Retinal pigment epithelial cell (primary cell): ENCODE measurements around the gene B4GALNT2.

Experiments used
- DNase-seq: peaks from one replicate; pipeline ENCODE4 v3.0.0-alpha.2; 2010; ENCODE audit warnings: low read depth
- H3K4me3 ChIP-seq: 2 replicates; pipeline ENCODE4 v1.5.1; 2011; ENCODE audit warnings: mild to moderate bottlenecking, low read length, control low read depth, moderate library complexity
- CTCF ChIP-seq: conservative IDR thresholded peaks from 2 replicates; pipeline ENCODE4 v1.5.1; 2011; ENCODE audit warnings: low read depth, low read length, control low read depth, inconsistent platforms

B4GALNT2 gene

GRCh38 chr17:49200423-49201083 is 68.0 kb downstream of the B4GALNT2 start:
- H3K4me3 ChIP-seq: no peak overlapping the region
- TF ChIP-seq CTCF: no peak
- no peak for DNase-seq

GRCh38 chr17:49201481-49201927 is 68.9 kb downstream of the B4GALNT2 start:
- H3K4me3 ChIP-seq: no peak overlapping the region
- no peak for DNase-seq
- no peak for TF ChIP-seq CTCF

GRCh38 chr17:49203796-49204195 is 71.2 kb downstream of the B4GALNT2 start:
- no peak for DNase-seq
- no peak for TF ChIP-seq CTCF
- H3K4me3 ChIP-seq: no peak overlapping the region

- no peak overlapping the region for H3K4me3 ChIP-seq
- TF ChIP-seq CTCF: no peak
- DNase-seq: no peak
Measured at GRCh38 chr17:49204516-49204915, 71.9 kb downstream of the B4GALNT2 start.

GRCh38 chr17:49209061-49209571 is 76.5 kb downstream of the B4GALNT2 start:
- no peak for DNase-seq
- H3K4me3 ChIP-seq: no peak overlapping the region
- TF ChIP-seq CTCF: no peak

- DNase-seq: no peak
- no peak within 1 kb of the TSS for H3K4me3 ChIP-seq
- no peak for TF ChIP-seq CTCF
Measured at GRCh38 chr17:49210158-49211029, 77.8 kb downstream of the B4GALNT2 start, which contains the start of the genes ABI3 and GNGT2. Gene ABI3, plus strand, starts transcription at chr17:49210707. Its CDS starts 18 bp downstream, at chr17:49210725. Gene GNGT2, minus strand, starts transcription at chr17:49210574. Its CDS starts 3,152 bp downstream, at chr17:49207422.
